HG03432 (cell line): ENCODE data around the gene PRDM11.
"Not testable (repeated sequence)": the region's sequence is repeated elsewhere in the genome, so short reads cannot be mapped to it uniquely, and the experiment has no call there.

Source experiments
- ATAC-seq: cut with Tn5 transposase; IDR thresholded peaks from one replicate; pipeline ENCODE4 v1.9.1; 2021; ENCODE audit warnings: mild to moderate bottlenecking, moderate library complexity; ENCODE audit not compliant: unreplicated experiment

The PRDM11 gene

DNA sequence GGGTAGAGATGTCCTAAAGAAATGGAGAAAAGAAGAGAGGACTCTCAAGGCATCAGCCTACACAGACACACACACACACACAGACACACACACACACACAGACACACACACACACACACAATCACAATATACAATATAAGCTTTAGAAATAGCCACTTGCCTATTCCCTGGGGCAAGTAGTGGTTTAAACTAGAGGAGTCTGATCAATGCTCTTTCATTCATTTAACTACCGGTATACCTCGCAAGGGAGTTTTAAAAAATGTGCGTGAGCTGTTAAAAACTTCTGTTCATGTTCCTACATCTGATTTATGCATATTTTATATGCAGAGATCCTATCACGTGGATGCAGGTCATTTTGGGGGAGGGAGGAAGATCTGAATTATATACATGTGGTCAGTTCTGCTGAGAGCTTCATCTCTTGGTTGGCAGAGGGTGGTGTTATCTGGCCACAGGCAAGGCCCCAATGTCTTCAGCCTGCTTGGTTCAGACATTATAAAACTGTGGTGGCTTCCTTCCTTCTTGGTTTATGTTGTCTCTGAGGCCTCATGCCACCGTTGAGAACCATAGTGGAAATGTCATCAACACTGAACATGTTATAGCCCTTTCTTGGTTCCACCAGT lies 83.1 kb downstream of the PRDM11 start:
- no peak for ATAC-seq

DNA sequence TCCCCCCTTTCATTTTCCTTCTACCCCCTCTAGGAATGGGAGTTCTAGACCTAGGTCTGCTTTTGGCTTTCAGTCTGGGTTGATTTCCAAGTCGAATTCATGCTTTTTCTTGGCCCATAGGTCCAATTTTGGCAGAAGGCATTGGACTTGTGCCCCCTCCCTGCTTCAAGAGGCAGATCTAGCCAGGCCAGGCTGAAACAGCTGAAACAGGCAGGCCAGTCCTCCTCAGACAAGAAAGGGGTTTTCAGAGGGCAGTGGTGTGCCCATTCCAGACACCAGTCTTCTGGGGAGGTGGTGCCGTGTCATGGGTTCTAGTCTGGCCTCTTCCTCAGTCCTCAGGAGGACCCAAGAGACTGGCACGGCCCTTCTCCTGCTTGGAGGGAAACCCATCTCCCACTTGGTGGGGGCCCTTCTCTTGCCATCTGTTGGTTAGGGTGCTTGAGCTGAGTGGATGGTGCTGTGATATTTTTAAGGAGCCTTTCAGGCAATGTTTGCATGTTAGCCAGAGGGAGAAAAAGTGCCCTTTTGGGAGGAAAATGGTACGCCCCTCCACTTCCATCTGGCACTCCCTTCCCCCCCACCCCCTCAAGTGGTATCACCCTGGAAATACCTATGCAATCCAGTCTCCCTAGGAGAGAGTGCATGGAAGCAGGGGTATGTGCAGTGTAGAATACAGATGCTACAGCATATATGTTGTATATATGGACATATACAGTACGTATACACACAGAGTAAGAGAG lies 86.1 kb downstream of the PRDM11 start:
- ATAC-seq: no peak

DNA sequence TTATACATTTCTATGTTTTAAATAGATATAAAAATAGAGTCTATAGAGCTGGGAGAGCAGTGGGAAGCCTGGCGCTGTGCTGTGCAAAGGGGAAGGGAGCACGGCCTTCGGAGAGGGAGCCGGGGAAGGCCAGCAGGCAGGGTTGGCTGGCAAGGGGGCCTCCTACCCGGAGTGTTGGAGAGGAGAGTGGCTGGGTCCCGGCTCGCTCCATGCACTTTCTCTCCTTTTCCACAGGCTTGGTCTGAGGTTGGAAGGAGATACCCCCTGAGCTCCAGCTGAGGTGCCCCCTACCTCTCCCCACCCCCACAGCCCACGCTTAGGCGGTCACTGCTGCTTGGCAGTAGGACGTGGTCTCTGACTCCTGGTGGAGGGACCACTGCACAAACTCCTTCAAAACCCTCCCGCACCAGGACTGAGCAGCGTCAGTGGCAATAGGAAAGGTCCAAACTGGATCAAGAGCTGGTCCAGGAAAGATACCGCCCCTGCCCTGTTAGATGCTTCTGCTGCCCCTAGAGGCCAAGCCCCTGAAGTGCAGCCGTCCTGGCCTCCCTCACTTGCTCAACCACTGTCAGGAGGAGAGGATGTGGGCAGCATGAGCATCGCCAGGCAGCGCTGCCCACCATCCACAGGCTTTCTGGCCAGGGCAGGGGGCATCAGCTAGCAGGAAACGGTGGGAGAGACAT lies 86.8 kb downstream of the PRDM11 start:
- ATAC-seq: peak; percentile 72

DNA sequence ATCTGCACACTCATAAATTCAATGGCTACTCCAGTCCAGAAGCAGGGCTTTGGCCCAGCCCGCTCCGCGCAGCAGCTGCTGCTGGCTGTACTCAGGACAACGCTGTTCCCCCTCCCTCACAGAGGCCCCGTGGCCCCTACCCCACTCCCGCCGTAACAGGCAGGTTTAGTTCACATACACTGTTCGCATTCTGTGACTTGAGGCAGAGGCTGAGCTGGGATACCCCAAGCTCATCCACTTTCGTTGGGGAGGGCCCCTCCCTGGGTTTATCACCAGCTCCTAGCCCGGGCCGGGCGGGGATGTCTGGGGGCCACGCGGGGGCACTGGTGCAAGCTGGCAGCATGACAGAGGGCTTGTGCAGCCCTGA lies 87.3 kb downstream of the PRDM11 start:
- peak; percentile 12 for ATAC-seq

DNA sequence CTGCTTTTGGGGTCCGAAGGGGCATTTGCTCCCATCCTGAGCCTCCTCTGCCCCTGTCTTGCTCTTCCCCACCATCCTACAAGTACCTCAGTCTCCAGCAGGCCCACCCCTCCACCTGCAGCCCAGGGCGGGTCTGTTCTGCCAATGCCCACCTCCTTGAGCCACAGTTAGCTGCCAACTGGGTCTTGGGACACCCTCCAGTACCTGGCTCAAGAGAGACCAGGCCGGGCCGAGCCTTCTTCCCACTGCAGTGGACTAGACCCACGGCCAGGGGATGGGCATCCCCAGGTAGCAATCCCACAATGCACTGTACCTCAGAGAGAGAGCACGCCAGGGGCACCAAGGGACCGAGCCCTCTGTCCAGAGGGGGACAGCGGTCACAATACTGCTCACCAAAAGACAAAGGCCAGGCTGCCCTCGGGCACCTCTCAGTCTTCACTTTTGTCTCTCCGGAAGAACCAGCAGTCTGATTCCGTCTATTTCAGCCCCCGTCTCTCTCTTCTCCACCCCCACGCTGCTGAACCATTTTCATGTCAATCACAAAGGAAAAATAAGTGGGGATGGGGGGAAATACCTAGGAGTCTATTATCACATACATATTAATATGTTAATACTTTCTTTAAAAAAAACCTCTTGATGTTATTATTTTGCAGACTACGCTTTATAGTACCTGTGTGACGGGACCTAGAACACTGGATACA lies 88.0 kb downstream of the PRDM11 start:
- ATAC-seq: no peak

DNA sequence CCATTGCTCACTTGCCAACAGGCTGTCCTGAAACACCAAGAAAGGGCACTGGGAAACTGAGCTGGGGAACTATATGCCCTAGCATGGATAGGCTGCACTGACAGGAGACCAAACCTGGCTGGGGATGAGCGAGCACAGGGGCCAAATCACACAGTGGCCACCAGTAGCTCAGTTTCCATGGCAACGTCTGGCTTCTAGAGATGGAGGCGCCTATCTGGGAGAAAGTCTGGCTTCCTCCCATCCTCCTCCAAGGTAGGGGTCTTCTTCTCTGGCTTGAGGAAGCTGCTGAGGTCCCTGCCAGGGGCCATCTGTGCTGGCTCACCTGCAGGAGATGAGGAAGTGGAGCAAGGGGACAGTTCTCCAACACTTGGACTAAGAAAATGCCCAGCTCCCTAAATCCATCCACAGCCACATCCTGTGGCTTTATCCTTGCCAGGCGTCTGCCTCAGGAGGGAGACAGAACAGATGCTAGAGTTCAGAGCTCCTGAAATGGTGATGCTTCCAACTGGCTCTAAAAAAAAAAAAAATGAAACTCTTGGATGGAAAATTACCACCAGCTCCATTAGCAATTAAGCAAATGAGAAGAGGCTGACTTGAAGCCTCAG lies 91.4 kb downstream of the PRDM11 start:
- ATAC-seq: no peak

DNA sequence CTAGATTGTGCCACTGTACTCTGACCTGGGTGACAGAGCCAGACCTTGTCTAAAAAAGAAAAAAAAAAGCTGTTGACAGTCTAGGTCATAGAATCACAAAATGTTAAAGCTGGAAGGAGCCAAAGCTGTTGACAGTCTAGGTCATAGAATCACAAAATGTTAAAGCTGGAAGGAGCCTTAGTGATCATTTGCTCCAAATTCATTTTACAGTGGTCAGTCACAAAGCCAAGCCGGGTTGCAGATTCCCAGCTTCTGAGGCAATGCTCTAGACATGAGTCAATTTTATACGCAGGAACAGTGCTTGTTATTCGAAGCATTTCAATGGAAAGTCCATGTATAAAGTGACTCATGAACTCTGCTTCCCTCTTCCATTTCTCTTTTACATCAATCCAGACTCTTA lies 92.3 kb downstream of the PRDM11 start:
- no peak for ATAC-seq

DNA sequence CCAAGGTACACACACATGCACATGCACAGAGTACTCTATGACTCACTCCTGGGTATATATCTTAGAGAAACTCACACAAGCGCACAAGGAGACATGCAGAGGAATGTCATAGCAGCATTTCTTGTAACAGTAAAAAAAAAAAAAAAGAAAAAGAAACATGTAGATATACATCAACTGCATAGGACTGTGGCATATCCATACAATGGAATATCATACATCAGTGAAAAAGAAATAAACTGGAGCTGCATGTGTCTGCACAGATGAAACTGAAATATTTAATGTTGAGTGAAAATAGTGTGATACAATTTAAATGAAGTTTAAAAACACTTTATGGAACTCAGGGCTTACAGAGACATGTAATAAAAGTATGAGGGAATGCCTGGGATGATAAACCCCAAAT lies 93.3 kb downstream of the PRDM11 start:
- no peak for ATAC-seq

DNA sequence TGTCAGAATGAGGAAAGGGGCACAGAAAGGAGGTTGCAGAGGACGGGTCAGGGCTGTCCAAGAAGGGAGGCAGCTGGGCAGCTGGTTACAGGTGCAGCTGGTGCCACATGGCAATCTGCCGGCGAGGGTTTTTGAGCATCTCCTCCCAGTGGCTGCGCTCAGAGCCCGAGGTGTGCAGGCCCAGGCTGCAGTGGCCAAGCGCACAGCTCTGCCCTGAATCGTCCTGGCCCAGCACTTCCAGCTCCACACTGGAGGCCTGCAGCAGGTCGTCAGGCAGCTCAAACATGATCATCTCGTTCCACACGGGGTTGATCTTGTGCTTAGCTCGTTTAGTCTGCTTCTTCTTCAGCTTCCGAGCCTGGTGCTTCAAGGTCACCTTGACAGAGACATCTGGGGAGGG lies 97.5 kb downstream of the PRDM11 start:
- ATAC-seq: no peak

DNA sequence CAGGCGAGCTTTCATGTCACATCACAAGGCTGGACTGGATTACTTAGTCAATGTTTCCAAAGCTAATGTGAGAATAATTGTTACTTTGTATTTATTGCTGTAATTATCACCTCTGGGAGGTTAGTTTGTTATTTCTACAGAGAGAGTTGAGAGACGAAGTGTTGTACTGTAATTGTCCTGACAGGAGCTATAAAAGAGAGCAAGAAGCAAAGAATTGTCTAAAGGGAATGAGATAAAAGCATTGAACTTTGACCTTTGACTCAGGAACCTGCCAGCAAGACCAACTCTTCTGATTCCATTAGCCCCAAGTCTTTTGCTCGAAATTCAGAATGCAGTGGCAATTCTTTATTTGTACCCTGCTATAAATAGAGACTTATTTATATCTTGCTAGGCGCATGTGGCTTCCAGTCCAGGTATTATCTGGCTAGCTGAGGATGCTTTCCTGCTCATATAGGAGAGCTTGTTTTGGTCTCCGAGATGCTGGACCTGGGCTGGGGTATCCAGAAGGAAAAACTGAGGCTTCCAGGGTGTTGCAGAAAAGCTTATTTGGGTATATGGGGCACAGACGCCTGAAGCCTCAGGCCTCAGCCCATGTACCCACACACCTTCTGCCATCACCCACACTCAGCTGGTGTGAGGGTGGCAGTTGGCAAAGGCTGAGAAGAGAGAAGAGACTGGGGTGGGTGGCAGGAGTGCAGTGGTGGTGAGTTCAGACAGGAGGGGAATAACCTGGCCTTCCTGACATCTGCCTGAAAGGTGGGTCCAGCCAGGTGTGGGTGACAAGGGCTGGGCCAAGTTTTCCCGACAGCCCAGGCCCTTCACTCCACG lies 99.0 kb downstream of the PRDM11 start:
- no peak for ATAC-seq

DNA sequence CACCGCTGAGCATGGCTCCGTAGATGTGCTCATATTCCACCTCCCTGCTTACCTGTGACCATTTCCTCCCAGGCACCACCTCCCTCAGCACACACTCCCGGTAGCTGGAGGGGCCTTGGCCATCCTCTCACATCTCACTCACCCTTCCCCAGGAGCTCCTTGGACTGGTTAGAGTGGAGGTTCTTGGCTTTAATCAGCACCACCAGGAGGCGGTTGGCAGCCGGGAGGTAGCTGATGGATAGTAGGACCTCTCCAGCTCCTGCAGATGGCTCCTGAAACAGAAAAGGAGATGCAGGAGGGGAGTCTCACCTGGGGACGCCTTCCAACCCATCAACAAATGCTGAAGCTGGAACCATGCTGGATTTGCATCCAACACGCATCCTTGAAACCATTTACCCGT lies 99.8 kb downstream of the PRDM11 start:
- ATAC-seq: no peak

DNA sequence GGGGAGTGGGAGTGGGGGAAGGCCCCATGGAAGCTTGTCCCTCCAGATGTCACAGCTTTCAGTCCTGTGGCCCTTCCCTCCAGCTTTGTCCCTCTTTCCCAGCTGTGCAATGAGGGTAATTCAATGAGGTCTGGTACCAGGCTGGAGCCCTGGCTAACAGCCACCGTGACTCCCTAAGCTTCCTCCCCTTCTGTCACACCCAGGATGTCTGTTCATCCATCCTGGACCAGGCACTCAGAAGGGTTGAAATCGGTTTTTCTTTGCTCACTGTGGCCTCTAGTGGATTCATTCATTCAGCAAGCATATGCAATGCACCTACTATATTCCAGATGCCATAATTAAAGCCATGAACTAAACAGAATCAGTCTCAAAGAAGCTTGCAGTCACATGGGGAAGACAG lies 101.0 kb downstream of the PRDM11 start:
- no peak for ATAC-seq

DNA sequence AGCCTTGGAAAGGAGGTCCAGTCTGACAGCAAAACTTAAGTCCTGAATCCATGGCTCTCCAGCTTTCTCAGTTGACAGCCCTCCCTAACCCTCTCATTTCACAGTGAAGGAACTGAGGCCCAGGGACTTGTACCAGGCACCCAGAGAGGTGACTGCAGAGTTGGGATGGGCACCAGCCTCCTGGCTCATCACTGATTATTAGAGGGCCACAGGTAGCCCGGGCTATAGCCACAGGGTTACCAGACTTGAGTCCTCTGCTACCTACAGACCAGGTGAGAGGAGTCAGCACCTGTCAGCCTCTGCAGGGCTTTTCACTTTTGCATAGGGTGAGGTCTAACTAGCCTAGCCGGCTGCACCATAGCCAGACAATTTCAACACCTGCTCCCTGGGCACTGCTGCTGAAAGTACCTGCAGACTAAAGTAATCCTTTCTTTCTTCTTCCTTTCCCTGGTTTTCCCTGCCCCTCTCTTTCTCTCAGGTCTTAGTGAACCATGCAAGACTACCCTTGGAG lies 102.1 kb downstream of the PRDM11 start:
- no peak for ATAC-seq

DNA sequence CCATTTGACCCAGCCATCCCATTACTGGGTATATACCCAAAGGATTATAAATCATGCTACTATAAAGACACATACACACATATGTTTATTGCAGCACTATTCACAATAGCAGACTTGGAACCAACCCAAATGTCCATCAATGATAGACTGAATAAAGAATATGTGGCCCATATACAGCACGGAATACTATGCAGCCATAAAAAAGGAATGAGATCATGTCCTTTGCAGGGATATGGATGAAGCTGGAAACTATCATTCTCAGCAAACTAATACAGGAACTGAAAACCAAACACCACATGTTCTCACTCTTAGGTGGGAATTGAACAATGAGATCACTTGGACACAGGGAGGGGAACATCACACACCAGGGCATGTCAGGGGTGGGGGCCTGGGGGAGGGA lies 102.9 kb downstream of the PRDM11 start:
- not testable (repeated sequence) for ATAC-seq

DNA sequence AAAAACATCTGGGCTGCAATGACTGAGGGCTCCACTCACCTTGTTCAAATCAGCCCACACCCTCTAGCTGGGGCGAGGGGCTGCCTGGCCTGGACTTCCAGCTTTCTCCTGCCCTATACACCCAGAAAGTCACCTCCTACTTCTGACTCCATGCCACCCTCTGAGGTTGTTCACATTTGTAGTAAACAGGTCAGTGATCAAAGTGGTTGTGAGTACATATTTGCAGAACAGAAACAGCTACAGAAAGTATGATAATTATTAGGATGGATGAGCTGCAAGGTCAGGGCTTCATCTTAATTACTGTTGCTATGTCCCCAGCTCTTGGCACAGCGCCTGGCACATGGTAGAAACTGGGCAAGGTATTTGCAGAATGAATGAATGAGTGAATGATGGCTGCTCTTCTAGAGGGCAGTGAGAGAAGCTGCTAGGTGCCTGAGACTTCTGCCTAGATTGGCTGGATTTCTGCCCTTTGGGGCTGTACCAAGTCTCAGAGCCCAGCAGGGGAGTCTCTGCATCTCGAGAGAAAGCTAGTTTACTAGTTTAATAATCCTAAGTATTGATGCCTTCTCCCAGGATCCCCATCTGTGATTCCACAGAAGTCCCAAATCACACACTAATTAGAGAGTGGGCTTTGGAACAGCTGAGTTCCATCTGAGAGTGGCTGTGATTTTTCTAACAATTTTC lies 103.7 kb downstream of the PRDM11 start:
- ATAC-seq: peak; percentile 49

DNA sequence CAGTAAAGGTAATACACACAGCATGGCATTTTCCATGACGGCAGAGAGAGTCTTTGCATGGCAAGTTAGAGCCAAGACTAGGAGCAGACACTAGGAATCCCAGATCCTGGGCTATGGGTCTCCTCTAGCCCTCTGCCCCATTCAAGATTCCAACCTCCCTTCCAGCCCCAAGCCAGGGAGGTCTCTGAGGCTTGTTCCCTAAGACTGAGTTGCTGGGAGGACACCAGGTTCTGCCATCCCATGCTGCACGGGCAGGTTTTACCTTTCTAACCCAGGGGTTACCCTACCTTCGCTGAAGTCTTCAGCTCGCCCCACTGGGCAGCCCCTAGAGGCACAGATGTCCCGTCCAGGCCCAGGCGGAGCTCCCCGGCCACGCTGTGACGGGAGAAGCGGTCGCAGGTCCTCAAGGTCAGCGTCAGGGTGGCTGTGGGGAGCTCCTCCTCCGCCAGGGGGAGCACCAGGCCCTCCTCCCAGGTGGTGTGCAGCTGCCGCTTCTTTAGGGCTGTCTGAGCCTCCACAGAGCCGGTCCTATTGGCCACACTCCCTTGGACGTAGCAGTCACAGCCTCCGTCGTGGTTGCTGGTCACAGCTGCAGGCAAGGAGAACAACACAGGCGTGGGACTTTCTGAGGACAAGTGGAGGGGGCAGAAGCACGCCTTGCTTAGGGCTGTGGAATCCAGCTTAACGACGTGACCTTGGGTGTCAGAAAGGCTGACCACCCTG lies 105.9 kb downstream of the PRDM11 start:
- ATAC-seq: no peak

DNA sequence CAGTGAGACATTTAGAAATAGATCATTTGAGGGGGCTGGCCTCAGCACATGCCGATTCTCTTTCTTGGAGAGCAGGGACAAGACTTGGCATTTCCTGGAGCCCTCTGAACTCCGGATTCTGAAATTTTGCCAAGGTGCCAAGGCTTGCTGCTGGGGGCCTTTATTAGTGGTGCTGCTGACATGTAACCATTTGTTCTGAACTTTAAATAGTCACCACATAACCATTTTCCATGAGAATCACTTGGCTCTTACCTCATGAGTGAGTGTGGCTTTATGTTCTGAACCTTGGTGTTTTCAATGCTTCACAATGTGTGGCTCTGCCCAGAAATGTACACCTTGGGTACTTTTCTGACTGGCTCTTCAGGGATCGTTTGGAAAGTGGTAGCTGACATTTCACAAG lies 106.4 kb downstream of the PRDM11 start:
- no peak for ATAC-seq

DNA sequence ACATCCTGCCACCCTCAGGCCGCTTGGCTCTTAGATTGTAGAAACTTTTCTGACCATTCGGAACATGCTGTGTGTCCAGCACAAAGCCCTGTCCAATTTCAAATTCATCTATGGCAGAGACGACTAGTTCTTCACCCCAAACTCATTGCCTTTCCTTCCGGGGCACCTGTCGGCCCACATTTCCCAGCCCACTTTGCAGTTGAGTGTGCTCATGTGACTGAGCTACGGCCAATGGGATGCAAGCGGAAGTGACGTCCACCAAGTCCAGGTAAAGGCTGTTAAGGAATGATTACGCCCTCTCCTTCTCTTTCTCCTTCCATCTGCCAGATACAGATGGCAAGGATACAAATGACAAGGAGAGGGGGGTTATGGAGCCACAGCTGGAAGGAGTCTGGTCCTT lies 107.2 kb downstream of the PRDM11 start:
- ATAC-seq: no peak

DNA sequence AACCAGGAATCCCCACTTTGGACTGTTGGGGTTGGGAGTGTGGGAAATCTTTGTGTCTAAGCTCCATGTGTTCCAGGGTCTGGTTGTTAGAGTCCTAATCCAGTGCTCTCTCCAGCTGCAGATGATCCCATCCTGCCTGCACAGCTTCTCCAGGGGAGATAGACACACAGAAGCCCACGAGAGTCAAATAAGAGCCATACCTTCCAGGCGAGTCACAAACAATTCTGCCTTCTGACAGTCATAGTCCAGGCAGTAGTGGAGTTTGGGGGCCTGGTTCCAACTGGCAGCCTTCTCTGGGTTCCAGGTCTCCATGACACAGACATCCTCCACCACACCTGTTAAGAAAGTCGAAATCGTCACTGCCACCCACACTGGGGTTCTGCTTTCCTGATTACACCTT lies 107.6 kb downstream of the PRDM11 start:
- ATAC-seq: no peak
